Measurements from ENCODE around the gene BRD3. TPM values are rescaled to one million over a fixed set of nuclear protein-coding genes. Genes with fewer than 3 reads are reported as not detected.

Gene BRD3
- polyA plus RNA-seq, 4 donors = 44.1 to 50.8 (median 44.8) TPM

- no peak for DNase-seq (ENCODE audit: low read depth in 4 of 4, low spot score in 3 of 4)
Observed at GRCh38 chr9:134055981-134056461, 11.8 kb downstream of the BRD3 start.

GRCh38 chr9:134054891-134055811 is 12.7 kb downstream of the BRD3 start:
- no peak for DNase-seq (ENCODE audit: low read depth in 4 of 4, low spot score in 3 of 4)

DNA sequence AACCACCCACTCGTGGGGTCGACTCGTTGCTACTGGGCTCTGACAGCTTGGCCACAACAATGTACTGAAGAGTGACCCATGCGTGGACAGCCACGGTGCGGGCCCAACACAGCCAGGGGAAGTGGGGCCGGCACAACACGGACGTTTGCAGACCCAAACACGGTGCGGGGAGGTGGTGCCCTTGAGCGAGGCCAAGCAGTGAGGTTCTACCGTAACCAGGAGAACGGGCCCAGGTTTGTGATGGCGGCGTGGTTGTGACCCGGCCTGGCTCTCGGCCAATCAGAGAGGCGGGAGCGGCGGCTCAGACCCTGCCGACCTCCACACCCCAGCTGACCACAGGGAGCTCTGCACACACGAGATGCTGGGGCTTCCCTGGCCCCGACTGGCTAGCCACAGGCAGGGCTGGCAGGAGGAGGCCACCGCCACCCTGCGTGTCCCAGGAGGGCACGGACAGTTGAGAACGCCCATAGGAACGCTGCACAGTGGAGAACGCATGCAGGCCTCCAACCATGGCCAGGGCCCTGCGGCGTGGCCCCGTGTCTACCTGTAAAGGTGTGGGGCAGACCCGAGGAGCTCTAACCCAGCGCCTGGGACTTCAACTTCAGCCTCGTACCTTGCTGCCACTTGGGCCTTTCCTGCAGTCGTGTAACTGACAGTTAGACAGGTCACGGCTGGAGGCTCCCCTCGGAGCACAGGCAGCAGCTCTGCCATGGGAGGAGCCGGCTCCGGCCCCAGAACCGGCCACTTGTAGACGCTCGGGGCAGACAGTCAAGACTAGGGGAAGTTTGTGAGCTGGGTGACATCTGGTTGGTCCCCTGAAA is 13.7 kb downstream of the BRD3 start:
- no peak for DNase-seq (ENCODE audit: low read depth in 4 of 4, low spot score in 3 of 4)

- DNase-seq (ENCODE audit: low read depth in 4 of 4, low spot score in 3 of 4) = no peak
Observed at GRCh38 chr9:134053401-134053871, 14.4 kb downstream of the BRD3 start.

DNA sequence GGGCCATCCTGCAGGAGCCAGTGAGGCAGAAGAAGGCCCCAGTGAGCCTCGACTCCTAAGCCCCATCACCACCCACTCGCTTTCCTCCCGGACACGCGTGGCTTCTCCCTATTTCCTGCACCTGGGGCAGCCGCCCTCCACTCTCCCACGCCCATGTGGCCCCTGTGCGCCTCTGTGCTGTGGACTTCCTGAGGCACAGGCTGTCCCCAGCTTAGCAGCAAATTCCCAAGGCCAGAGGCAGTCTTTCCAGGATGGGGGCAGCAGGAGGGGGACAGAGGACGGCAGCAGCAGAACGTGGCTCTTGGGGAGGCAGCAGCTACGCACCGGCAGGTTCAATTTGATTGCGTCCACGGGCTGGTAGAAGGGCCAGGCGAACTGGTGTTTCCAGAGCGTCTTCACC is 14.9 kb downstream of the BRD3 start:
- DNase-seq (ENCODE audit: low read depth in 4 of 4, low spot score in 3 of 4) = no peak

GRCh38 chr9:134052491-134052890 is 15.3 kb downstream of the BRD3 start:
- no peak for DNase-seq (ENCODE audit: low read depth in 4 of 4, low spot score in 3 of 4)

GRCh38 chr9:134051319-134051718 is 16.5 kb downstream of the BRD3 start:
- DNase-seq (ENCODE audit: low read depth in 4 of 4, low spot score in 3 of 4) = no peak

DNA sequence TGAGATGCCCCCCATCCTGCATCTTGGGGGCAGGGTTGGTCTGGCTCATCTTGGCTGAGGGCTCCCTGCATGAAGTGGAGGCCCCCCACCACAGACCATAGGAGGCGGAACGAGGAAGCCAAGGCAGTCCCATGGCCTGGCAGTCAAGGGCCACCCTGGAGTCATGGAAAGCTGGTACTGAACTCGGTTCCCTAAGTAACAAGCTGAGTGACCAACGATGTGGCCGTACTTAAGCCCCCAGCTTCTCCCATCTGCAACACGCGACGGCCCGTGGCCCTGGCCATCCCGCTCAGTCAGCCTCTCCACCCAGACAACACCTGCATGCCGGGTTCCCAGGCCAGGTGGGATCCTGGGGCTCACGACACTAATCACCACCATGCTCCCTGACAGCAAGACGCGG is 17.1 kb downstream of the BRD3 start:
- DNase-seq (ENCODE audit: low read depth in 4 of 4, low spot score in 3 of 4) = no peak

DNA sequence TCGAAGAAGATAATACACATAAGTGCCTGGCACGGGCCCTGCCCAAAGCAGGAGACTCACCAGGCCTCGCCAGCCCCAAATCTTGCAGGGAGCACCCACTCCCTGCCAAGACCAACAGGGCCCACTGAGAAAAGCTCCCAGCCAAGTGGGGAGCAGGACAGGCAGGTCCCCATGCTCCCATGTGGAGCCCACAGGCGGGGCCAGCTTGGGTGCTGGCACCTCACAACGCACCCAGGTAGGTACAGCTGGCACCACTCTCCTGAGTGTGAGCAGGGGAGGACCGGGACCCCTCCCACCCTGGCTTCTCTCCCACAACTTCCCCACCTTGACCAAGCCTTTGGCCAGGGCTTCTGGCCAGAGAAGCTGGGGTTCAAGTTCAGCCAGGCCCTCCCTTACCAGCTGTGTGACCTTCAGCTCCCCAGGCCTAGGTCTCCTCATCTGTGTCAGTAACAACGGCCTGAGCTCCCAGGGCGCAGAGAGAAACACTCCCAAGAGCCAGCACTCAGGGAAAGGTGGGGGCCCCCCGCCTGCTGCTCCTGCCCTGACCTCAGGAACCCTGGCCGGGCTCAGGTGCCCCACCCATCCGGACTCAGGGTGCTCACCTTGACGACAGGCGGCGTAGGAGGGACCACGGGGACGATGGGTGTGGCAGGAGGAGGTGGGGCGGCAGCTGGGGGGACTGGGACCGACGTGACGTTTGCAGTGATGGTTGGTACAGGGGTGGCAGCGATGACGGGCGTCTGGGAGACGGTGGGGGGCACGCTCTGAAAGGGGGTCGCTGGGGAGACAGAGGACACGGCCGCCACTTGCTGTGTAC is 17.8 kb downstream of the BRD3 start:
- DNase-seq (ENCODE audit: low read depth in 4 of 4, low spot score in 3 of 4) = no peak

GRCh38 chr9:134049236-134049635 is 18.6 kb downstream of the BRD3 start:
- no peak for DNase-seq (ENCODE audit: low read depth in 4 of 4, low spot score in 3 of 4)

- no peak for DNase-seq (ENCODE audit: low read depth in 4 of 4, low spot score in 3 of 4)
Observed at GRCh38 chr9:134048582-134048968, 19.3 kb downstream of the BRD3 start.

DNA sequence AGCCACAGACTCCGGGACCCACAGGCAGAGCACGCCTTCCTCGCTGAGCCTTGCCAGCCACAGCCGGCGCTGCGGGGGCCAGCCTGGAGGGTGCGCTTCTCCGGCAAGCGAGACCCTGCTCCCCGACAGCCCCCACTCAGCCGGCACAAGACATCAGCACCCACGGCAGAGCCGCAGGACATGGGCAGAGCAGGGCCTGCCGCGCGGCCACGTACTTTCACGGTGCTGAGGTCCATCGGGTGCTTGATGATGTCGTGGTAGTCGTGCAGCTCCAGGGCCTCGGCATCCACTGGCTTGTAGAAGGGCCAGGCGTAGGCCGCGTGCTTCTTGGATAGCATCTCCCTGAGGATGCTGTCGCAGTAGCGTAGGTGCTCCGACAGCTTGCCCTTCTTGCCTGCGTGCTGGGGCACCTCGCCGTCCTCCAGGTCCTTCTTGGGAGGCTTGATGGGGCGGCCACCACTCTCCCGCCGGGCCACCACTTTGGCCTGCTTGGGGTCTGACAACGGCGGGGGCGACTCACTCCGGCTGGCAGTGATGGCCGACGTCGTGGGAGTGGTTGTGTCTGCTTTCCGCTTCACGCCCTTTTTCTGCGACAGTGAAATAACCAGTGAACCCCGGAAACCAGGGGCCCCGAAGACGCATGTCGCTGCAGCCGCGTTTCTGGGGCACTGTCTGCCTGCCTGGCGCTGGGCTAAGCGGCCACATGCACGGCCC is 19.8 kb downstream of the BRD3 start:
- DNase-seq (ENCODE audit: low read depth in 4 of 4, low spot score in 3 of 4) = no peak

- no peak for DNase-seq (ENCODE audit: low read depth in 4 of 4, low spot score in 3 of 4)
Observed at GRCh38 chr9:134046894-134047681, 20.7 kb downstream of the BRD3 start.

DNA sequence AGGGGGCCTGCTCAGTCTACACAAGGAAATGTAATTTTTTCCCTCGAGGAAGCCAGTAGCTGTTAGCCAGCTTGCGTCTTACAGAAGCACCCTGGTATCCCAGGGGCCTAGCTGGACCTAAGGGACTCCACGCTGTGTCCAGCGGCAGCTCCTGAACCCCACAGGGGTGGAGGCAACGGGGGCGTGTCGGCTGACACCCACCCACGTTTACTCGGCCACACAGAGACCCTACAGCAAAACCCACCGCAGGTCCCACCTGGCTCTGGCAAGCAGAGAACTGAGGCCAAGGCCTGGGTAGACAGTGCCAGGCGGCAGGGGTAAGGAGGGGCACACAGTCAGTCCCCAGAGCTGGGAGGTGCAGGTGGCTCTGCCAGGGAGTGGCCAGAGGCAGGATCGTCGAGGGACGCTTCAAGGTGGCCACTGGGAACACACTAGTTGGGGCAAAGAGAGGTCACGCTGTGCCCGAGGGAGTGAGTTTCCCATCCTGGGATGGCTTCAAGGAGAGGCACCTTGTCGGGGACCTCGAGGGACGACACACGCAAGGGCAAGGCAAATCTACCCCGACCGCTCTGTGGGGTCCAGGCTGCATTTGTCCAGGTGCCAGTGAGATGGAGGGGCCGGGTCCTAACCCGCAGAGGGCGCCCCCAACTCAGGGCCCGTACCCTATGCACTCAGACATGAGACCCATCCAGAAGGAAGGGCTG is 21.8 kb downstream of the BRD3 start:
- DNase-seq (ENCODE audit: low read depth in 4 of 4, low spot score in 3 of 4) = no peak

- no peak for DNase-seq (ENCODE audit: low read depth in 4 of 4, low spot score in 3 of 4)
Observed at GRCh38 chr9:134044944-134045343, 22.9 kb downstream of the BRD3 start.

GRCh38 chr9:134043531-134043988 is 24.3 kb downstream of the BRD3 start:
- DNase-seq (ENCODE audit: low read depth in 4 of 4, low spot score in 3 of 4) = no peak

- no peak for DNase-seq (ENCODE audit: low read depth in 4 of 4, low spot score in 3 of 4)
Observed at GRCh38 chr9:134041649-134041962, 26.2 kb downstream of the BRD3 start.

DNA sequence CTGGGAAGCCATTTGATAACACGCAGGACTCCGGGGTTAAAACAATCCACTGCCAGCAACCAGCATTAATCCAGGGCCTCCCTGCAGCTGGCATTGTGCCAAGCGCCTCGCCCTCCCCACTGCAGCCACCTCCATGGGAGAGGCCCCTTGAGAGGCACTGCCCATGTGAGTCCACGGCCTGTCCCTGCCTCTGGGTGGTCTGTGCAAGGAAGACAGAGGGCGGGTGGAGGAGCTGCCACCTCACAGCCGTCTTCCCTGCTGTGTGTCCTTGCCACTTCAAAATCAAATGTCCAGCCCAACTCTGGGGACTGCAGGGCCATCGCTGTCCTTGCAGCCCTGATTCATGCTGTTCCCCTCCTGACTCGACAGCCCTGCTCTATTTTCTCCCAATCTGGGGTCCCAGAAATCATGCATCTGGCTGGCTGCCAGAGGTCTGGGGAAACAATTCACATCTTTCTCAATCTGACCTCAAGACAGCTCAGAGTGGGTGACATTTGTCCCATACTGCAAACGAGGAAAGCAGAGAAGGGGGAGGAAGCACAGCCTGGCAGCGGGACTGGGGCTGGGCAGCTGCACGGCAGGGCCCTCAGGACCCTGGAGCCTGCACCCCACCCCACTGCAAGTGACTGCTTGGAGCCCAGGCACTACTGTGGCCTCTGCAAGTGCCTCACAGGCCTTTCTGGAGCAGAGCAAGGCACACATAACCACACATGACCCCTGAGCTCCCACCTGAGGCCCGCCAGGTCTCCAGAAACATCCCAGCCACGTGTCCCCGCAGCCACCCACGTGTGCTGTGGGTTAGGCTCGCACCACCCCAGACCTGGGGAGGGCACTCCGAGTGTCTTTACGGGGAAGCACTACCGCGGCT is 26.8 kb downstream of the BRD3 start:
- DNase-seq (ENCODE audit: low read depth in 4 of 4, low spot score in 3 of 4) = no peak

All from right renal pelvis (tissue), 4 donors.